ENCODE results near the gene NKAIN4.

The NKAIN4 gene
- total RNA-seq: 0 to 0.10 (median 0) reads per million in 4 experiments

DNA sequence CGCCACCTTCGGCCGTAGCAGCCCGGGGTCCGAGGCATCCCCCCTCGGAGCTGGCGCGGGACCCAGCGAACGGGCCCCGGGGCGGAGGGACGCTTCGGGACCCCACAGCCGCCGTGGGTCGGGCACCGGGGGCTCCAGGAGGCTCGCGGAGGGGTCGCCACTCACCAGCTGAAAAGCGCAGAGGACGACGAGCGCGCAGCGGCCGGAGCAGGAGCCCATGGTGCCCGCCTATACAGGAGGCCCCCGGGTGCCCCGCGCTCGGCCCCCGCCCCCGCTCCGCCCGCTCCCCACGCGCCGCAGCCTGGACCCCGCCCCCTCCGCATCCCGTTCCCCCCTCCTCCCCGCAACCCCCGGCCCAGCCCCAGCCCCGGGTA lies at the start of gene NKAIN4:
Gene NKAIN4, minus strand, starts transcription at position 232 of the 374 bp plus-strand sequence. Its CDS starts 13 bp downstream, at position 219.
- no peak for DNase-seq

DNA sequence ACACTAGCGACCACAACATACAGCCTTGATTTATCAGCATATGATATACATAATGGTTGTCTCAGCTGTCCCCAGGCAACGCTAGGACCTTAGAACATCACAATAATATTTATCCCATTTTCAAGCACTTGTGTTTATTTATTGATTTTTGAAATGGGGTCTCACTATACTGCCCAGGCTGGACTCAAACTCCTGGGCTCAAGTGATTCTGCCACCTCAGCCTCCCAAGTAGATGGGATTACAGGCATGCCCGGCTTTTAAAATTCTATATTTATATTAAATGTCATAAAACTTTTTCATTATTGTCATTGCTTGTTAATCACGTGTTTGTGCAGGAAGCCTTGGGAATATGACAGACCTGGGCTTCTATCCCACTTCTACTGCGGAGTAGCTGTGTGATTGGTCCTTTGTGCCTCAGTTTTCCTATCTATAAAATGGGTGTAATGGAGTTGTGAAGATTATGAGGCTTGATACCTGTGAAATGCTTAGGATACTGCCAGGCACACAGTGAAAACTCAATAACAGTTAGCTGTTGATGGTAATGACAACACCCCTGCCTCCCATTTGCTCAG lies 48.9 kb upstream of the NKAIN4 start:
- DNase-seq: no peak

DNA sequence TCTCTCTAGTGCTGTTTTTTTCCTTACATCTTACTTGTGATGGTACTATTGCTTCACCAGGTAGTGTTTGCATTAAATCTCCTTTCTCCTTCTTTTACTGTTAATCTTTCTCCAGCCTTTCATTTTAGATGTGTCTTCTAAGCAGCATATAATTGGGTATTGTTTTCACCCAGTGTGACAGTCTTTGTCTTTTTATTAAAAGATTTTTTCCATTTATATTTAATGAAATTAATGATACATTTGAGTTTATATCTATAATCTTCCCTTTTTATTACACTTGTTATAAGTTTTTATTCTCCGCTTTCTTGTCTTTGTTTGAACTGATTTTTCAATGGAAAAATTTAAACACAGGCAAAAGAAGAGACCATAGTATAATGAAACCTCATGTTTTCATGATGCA lies 47.4 kb upstream of the NKAIN4 start:
- DNase-seq: no peak

DNA sequence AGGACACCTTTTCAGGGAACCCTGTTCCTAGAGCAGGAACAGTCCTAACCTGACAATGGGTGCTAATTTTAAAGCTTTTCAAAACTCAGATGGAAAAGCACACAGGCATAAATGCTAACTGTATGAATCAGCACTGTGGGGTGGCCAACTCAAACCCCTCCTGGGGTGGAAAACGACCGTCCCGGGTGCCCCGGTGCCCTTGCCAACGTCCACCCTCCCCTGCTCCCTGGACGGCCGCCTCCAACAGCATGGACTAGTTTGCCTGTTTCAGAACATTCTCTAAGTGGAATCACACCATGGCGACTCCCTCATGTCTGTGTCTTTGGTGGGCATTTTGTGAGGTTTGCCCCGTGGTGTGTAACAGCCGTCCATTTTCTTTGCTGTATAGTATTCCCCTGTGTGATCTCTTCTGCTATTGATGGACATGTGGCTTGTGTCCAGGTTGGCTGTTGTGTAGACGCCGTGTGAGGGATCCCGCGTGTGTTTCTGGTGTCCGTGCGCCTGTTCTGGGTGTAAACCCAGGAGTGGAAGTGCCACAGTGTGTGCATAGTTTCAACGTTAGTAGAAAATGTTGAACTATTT lies 44.6 kb upstream of the NKAIN4 start:
- no peak for DNase-seq

DNA sequence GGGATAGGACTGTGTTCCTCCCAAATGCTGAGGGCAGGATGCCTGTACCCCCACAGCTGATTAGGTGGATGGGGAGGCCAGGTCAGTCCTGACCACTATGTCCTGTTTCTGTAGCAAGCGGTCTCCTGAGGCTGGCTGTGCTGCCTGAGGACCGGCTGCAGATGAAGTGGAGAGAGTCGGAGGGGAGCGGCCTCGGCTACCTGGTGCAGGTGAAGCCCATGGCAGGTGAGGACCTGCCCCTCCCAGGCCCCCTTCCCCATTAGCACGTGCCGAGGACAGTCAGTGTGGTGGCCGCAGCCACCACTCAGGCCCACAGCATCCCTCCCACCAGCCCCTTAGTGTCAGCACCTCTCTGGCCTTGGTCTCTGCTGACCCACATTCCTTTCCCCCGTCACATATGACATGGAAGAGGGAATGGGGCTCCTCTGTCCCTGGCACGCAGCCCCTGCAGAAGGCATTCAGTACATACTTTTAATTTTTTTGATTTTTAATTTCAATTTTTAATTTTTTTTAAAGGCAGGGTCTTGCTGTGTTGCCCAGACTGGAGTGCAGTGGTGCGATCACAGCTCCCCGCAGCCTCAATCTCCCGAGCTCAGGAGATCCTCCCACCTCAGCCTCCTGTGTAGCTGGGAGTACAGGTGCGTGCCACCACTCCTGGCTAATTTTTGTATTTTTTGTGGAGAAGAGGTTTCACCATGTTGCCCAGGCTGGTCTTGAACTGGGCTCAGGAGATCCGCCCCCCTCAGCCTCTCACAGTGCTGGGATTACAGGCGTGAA lies 43.7 kb upstream of the NKAIN4 start:
- no peak for DNase-seq

DNA sequence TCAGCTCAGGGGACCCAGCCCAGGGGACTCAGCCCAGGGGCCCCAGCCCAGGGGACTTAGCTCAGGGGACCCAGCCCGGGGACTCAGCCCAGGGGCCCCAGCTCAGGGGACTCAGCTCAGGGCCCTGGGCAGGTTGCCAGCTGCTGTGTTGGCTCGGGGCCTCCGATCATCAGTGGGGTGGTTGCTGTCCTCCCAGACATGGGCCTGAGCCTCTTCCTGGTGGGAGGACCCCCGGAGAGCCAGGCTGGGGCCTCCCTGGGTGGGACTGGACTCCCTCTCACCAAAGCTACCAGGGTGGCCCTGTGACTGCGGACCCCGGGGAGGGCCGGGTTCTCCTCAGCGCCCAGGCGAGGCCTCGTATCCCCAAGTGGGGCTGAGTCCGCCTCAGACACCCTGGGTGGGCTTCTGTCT lies 43.1 kb upstream of the NKAIN4 start:
- no peak for DNase-seq

DNA sequence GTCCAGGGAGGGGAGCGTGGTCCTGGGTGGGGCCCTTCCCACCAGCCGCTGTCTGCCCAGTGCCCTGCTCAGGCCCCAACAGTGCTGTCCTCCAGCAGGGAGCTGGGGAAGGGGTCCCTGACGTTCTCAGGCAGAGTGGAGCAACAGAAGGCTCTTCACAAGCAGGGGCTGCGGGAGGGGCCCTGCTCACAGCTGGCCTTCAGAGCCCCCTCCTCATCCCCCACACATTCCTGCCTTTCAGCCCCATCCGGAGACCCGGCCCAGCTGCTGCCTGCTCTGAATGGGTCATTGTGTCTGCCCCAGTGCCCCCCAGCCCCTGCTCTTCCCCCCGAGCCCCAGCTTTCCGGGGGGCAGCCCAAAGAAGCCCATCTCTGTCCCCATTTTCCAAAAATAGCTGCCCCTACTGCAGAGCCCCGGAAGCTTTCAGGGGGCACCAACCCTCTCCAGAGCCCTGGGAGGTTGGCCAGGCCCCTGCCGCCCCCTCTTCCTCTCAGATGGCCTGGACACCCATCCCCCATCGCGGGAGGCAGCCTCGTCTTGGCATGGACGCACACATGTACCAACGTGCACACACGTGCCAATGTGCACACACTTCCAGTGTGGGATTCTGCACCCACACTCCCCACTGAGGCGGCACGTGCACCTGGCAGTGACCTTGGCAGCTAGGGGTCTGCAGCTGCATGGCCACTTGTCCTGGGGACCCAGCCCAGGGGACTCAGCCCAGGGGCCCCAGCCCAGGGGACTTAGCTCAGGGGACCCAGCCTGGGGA lies 42.5 kb upstream of the NKAIN4 start:
- no peak for DNase-seq

DNA sequence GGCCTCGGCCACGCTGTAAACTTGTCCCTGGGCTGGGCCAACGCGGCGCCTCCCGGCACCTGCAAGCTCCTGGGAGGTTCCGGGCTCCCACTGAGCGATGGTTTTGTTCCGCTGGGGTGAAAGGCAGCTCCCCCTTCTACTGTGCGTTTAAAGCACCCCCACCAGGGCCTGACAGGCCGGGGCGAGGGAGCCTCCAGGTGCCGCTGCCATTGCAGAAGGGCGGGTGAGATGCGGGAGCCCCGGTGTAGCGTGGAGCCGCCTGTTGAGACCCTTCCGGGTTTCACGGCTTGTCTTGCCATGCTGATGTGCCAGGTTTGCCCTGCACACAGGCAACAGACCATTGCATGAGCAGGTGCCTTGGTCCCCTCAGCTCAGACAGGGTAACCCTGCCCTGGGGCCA lies 41.6 kb upstream of the NKAIN4 start:
- no peak for DNase-seq

DNA sequence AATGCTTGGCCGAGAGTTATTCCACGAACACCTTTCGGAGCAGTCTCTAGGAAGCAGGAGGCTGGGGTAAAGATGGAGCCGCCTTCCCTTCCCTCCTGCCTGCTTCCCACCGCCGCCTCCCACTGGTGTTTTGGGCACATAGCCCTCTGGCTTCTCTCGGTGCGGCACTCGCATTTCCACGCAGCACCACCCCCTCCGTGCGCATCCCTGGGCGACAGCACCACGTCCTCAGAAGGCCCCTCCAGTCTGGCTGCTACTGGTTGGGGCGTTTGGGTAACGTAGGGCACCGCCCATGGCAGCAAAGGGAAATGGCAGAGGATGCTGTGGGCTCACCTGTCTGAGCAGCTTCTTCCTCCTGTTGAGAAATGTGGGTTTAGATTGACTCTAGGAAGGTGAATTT lies 41.2 kb upstream of the NKAIN4 start:
- DNase-seq: no peak

DNA sequence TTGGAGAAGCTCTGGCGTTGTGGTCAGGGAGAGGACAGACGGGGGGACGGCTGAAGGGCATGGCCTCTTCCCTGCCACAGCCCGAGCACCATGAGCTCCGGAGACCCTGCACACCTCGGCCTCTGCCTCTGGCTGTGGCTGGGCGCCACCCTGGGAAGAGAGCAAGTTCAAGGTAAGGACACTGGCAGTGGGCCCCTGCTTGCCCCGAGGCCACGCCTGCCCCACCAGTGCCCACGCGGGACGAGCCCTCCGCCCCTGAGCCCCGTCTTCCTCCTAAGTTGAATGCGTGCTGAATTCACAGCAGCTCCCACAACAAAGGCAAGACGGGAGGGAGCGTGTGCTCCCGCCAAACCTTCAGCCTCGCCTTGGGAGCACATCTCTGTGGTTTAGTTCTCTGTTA lies 40.8 kb upstream of the NKAIN4 start:
- no peak for DNase-seq

DNA sequence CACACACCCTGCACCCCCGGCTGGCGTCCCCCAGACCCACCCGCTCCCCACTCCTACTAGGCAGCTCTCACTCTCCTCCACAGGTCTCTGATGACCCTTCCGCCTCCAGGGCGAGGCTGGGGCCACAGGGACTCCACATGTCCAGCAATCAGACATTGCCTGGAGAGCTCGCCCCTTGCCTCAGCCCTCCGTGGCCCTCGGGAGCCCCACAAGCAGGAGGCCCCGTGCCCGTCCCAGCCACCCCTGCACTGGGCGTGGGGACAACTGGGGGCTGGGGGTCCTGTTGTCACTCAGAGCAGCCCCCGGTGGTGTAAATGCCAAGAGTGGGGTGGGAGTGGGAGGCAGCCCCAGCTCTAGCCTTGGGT lies 40.3 kb upstream of the NKAIN4 start:
- no peak for DNase-seq

DNA sequence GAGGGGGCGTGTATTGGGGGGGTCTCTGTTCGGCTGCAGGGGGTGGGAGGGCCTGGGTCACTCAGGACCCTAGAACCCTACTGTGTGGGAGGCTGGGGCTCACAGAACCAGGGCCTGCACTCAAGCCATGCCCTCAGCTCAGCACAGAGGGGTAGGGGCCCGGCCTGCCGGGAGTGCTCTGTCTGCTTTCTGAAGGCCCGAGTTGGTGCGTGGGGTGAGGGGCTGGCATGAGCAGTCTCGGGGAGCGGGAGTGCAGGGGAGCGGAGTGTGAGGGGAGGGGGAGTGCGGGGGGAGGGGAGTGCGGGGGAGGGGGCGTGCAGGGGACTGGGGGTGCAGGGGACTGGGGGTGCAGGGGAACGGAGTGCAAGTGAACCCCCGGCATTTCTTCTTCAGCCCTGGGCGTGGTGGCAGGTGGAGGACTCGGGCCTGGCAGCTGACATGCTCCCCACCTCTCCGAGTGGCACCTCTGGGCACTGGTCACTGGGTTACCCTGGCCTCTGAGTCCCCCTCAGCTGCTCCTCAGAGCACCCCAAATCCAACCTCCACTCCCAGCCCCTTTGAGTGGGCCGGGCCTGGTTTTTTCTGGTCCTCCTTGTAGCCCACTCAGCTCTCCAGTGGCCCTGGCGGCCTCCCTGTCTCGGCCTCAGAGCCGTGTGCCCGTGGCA lies 39.7 kb upstream of the NKAIN4 start:
- no peak for DNase-seq

DNA sequence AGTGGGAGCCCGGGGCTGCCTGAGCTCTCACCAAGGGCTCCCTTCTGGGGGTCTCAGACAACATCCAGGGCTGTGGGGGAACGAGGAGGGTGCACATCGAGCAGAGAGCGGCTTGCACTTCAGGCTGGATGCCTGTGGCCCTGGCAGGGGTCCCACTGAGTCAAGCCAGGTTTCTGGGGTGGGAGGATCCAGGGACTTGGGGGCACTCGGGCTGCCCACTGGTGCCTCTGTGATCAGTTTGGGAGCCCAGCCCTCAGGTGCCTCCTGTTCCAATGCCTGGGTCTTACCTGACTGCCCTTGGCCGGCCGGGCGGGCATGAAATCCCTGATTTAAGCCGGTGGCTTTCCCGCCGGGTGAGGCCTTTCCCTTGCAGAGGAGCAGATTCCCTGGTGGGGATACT lies 39.2 kb upstream of the NKAIN4 start:
- DNase-seq: no peak

DNA sequence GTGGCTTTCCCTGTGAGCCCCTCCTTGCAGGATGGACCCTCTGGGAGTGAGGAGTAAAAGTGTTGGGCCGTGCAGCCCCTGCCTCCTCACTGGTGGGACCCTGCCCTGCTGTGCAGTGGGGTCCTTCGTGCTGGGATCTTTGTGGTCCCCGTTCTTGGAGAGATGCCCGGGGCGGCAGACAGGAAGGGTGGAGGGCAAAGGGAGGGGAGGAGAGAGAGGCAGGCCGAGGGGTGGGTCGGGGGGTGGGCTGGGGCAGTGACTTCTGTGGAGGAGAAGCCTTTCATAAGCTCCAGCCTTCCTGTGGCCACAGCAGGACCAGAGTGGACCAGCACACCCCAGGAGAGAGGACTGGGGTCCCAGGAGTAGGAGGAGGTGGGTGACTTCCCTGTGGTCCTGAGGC lies 38.6 kb upstream of the NKAIN4 start, which contains the start of gene COL20A1:
Gene COL20A1, plus strand, starts transcription at position 283 of the 400 bp plus-strand sequence. CDS start 1,922 bp downstream, outside the sequence.
- DNase-seq: no peak

DNA sequence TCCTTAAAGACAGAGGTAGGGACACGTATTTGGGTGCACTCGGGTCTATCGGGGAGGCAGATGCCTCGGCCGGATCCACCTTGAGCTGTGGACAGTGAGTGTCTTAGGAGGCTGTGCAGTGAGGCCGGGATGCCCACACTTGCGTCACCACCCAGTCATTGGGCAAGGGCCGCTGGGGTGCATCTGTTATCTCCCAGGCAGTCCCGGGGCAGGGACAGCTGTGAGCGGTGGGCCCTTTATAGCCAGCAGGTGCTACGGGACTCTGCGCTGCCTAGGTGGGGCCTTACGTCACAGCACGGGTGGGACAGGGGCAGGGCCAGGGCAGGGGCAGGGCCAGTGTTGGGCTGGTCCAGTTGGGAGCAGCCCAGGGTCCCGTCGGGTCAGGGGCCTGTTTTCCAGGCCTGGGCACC lies 38.0 kb upstream of the NKAIN4 start:
- DNase-seq: no peak

DNA sequence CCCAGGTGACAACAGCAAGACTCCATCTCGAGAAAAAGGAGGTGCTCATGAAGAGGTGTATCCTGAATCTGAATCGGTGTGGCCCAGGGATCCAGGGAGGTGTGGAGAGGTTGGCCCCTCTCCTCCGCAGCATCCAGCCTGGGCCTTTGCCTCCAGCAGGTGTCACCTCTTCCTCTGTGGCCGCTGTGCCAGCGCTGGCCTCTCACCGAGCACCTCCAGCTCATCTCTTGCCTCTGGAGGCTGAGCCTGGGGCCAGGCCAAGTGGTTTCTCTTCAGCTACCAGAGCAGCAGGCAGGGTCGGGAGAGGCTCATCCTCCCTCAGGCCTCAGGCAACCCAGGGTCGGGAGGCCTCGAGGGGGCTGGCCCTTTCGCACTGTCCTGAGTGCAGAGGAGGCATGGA lies 37.5 kb upstream of the NKAIN4 start:
- no peak for DNase-seq

DNA sequence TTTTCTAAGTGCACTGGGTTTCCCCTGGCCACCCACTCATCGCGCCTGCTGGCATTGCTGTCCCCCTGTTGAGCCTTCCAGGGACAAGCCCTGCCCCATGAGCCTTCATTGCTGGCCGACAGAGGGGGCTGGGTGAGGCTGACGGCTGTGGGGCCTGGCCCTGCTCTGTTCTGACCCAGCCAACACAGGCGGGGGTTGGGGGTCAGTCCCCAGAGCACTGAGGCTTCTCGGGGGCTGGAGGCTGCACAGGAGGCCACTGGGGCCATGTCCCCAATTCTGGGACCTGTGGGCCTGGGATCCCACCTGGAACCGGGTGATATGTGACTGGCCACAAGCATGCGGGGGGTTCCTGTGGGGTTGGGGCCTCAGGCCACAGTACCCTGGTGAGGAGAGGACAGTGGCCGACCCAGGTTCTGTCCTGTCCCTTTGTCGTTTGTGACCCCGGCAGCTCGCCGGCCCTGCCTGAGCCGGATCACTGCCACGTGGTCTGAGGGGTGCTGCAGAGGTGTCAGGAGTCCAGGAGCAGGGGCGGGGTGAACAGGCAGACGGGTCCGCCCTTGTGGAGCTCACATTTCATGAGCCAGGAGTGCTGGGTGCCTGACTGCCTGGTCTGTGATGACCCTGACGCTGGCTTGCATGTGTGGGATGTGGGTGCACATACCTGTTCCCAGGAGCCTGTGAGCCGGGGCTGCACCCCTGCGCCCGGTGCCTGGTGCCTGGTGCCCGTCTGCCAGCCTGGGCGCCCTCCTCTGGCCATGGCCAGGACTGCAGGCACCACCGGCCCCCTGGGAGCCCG lies 36.6 kb upstream of the NKAIN4 start:
- DNase-seq: peak; percentile 45

DNA sequence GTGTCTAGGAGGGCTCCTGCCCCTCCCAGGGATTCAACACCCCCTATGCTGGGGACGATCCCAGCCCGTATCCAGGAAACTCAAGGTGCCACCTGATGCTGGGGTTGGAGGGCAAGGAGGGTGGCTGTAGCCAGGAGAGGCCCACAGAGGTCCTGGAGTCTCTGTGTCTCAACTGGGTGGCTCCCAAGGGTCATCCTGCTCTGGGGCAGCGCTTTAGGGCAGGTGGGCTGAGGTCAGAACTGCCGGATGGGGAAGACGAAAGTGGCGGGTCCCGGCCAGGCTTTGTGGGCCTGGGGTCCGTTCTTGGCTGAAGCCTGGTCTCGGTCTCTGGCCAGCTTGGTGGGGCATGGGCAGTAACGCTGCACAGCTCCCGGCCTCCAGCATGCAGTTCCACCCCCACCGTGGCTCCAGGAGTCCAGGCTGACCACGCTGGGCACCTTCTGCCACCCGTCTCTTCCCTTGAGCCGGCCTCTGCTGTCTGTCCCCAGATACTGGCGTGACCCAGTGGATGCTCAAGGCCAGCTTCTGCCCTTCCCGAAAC lies 35.9 kb upstream of the NKAIN4 start:
- no peak for DNase-seq

DNA sequence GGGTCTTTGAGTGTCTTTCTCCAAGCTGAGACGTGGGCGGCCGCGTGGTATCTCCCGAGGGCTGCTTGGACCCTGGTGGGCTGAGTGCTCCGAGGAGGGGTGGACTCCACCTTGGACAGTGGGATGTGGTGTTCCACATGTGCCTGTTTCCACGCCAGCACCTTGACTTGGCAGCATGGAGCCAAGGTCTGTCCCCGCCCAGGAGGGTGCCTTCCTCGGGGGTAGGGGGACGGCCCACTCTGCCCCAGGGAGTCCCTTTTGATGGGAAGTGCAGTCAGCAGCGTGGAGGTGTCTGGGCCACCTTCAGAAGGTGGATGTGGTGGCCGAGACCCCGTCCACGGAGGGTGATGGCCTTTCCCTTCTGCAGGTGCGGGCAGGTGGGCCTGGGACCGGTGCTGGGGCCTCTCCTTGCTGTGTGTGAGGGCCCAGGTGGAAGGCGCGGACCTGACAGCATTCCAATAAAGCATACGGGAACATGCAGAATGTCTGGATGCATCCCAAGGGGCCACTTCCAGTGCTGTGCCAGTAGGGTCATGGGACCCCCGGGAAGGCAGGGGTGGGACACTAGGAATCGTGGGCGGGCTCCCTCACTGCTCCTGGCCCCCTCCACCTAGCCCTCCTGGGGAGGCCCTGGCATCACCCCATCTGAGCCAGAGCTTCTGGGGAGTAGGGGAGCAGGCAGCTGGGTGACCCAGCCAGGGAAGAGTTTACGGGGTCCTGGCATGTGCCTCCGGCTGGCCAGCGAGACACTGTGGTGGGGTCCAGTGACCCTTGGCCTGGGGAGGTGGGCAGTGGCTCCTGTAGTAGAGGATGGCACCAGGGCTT lies 35.3 kb upstream of the NKAIN4 start:
- DNase-seq: no peak

DNA sequence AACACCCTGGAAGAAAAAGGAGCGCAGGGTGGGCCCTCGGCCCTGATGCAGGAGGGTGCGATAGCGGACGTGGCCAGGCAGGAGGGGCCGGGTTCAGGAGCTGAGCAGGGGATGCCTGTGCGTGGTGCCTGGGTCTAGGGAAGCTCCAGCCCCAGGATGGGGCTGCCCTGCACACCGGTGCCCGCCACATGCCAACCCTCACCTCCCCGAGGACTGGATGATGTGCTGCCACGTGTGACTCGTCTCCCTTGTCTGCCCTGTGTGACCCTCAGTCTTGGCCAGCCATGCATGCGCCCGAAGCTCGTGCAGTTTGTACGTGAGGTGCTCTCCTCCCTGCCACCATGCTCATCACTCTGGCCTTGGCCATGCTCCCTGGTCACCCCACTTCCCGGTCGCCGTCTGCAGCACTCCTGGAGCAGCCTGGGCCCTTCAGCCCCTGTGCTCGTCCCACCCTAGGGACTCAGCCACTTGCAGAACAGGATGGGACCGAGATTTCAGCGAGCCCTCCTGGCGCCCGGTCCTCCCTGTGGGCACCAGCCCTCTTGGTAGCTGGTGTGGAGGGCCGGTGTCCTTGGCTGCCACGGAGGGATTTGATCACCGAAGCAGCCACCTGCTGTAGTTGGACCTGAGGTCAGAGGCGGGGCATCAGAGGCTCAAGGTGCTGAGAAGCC lies 34.5 kb upstream of the NKAIN4 start:
- no peak for DNase-seq
